GM21390 (cell line): ENCODE data around the gene HSD3B2.
A peak's percentile ranks its signal among the peaks of the same experiment; 100 is the strongest.
"Not testable (repeated sequence)": the region's sequence is repeated elsewhere in the genome, so short reads cannot be mapped to it uniquely, and the experiment has no call there.

Source experiments
- ATAC-seq: cut with Tn5 transposase; IDR thresholded peaks from one replicate; pipeline ENCODE4 v1.9.1; 2021; ENCODE audit not compliant: unreplicated experiment

HSD3B2 gene

DNA sequence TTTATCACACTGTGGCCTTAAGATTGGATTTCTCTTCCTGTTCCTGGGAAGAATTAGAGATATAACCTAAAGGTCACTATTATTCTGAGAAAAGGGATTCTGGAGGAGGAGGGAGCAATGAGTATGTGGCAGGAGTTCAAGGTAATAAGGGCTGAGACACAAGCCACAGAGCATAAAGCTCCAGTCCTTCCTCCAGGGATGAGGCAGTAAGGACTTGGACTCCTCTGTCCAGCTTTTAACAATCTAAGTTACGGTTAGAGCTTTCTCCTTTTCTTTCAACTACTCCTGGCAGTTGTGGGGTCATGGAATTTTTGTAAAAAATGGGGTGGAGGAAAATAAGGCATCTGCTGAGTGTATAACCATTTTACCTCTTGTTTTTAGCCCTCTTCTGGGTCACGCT is at the start of gene HSD3B2:
TSS of gene HSD3B2 (plus strand) at position 201 of the 400 bp plus-strand sequence. CDS start 270 bp downstream, outside the sequence.
- ATAC-seq = no peak

DNA sequence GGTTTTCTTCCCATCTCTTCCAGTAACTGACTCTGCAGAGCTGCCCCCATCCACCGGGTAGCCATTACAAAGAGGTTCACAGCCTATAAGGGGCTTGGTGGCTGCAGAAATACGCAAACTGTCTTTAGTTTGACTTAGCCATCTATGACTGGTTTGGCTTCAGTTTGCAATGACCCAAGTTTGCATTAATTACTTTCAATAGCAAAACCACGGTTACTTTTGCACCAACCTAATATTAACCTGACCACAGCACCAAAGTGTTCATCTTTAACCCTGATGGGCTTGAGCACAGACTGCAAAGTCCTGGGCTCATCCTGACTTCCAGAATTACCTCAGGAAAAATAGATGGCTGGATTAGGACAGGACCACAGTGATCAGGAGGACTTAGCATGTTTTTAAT is 48.5 kb upstream of the HSD3B2 start:
- no peak for ATAC-seq

DNA sequence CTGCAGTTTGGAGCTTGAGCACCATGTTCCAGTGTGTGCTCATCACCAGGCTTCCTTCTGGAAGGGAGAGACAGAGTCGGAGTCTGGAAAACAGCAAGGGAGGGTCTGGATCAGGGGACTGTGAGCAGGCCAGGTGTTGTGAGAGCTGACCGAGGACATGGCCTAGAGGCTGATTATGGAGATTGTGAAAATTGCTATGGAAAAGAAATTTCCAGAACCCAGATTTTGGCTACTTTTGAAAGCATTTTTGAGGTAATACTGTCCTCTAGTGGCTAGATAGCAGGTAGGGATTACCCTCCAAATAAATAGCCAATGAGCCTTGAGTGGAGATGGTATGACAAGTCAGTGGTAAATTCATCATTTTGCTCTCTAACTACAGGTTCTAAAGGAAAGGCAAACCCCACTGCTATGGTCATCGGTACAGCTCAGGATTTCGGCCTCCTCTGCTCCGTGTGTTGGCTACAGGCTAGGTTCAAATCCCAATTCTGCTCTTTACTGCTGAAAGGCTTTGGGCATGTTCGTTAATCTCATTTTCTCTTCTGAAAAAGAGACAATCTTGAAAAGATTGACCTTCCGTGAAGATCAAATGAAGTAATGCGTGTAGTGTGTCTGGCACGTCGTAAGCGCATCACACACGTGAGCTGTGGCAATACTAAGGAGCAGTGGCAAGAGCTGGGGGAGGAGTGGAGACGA is 47.4 kb upstream of the HSD3B2 start:
- ATAC-seq = no peak

DNA sequence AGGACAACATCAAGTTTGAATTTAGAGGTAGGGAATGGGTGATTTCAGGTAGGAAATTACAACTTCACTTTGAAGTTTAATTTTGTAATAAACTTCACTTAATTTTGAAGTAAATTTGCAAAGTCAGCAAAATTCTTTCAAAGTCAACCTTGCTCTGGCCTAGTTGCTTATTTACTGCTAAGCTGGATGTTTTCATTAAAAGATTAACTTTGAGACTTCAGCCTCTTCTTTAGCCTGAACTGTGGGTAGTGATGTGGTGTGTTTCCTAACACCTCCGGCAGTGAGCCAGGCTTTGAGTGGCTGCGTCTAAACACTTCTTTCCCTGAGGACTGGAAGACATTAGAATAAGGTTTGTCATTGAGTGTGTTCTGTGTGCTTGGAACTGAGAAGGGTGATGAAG is 46.4 kb upstream of the HSD3B2 start, which contains the start of gene HAO2:
TSS of gene HAO2 (plus strand) at position 232 of the 400 bp plus-strand sequence. CDS start 12,301 bp downstream, outside the sequence.
- no peak for ATAC-seq

DNA sequence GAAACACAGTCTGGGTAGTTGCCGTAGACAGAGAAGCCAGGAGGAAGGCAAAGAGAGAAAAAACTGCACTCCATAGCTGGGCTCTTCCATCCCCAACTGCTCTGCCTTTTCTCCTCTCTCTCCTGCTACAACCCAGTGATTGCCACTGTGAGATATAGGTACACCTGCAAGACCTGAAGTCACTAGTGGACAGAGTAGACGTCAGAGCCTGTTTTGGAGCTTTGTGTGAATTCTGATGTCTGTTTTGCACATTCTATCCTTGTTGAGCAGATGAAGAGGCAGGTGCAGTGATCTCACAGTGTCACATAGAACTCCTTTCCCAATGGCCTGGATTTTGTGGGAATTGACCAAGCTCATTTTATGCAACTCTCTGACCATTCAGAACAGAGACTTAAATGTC is 44.2 kb upstream of the HSD3B2 start:
- ATAC-seq = no peak

DNA sequence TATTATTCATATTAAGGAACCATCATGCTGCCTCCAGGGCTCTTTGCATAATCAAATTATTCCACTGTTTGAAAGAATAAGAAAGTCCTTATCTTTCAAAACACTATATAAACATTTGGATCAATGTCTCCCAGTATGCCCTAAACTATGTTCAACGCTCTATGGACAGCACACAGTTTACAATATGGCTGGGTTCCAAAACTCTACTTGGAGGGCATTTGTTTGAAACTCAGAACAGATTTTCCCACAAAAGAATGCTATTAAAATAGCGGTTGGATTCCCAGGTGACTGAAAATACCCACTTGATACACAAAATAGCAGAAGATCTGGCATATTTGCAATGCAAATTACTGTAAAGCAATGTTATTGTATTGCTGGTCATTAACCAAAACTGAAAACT is 43.1 kb upstream of the HSD3B2 start:
- no peak for ATAC-seq

DNA sequence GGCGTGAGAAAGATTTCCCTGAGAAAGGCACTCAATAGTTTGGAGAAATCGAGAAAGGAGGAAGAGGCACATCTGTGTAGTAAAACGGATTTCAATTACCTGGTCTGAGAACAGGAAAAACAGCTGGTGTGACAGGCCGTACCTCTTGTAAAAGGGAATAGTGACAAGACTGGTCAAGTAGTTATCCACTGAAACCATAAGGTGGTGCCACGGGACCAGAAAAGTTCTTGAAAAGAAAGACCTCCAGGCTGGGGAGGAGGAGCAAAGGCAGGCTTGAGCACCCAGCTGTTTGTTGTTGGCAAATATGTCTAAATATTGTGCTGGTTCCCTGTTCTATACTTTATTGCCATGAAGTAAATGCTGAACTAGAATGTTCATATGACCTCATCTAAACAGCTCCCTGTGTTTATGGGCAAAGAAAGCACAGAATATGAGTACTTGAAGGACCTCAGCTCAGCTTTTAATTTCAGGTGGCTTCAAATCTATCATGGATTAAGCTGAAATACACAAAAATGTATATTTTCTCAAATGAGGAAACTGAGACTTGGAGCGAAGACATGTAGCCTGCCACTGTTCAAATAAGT is 42.4 kb upstream of the HSD3B2 start:
- peak; percentile 60 for ATAC-seq

DNA sequence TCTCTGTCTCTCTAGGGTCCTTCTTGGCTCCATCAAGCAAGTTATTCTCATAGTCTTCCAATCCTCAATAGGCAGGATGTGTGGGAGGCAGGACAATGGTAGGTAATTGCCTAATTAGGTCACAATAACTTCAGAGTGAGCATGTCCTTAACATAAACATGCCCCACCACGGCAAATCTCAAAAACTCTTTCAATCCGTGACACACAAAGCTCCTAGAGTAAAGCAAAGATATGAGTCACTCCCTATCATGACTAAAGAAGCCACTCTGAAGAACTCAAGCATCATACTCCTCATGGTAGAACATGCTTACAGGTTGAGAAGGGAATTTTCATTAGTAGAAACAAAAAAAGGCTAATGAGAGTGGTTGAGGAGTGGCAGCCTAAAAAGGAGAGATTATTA is 41.5 kb upstream of the HSD3B2 start:
- no peak for ATAC-seq

DNA sequence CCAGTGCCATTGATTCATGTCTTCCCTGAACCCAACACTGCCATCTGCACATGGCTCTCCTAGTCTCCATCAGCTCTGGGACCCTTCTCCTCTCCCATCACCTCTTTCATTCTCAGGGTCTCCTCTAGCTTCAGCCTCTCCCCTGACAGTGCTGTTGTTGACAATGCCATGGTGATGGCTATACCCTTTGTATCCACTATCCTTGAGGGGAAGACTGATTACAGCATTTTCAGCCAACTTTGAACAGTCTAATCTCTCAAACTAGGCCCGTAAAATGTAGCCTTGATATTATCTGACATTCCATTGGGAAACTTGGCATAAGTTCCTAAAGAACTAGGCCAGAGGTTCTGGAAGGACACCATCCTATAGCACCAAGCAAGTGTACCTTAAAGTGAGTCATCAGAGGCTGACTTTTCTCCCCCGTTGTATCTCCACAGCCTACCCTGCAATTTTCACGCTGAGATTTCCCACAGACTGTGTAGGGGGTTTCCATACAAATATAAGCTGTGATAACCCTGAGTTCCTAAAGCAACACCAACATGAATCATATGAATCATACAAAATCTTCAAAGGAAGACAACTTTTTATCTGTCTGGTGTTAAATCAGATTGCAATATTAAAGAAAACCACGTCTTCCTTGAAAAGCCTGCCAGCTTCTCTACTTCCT is 40.6 kb upstream of the HSD3B2 start:
- no peak for ATAC-seq

DNA sequence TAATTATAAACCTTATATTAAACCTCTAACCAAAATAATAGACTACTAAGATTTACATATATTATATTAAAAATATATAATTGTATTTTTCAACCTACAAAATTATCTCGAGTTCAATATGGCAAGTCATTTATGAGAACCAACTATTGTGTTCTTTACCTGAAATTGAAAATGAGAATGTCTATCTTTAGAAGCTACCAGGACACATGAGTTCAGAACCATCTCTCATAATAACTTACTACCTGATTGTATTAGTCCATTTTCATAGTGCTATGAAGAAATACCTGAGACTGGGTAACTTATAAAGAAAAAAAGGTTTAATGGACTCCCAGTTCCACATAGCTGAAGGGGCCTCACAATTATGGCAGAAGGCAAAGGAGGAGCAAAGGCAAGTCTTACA is 39.6 kb upstream of the HSD3B2 start:
- ATAC-seq = no peak

DNA sequence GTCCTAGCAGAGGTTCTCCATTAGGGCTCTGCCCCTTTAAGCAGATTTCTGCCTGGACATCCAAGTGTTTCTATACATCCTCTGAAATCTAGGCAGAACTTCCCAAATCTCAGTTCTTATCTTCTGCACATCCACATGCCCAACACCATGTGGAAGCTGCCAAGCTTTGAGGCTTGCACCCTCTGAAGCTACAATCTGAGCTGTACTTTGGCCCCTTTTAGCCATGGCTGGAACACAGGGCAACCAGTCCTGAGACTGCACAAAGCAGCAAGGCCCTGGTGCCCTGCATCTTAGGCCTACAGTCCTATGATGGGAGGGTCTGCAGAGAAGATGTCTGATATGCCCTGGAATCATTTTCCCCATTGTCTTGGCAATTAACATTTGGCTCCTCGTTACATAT is 38.4 kb upstream of the HSD3B2 start:
- ATAC-seq = no peak

DNA sequence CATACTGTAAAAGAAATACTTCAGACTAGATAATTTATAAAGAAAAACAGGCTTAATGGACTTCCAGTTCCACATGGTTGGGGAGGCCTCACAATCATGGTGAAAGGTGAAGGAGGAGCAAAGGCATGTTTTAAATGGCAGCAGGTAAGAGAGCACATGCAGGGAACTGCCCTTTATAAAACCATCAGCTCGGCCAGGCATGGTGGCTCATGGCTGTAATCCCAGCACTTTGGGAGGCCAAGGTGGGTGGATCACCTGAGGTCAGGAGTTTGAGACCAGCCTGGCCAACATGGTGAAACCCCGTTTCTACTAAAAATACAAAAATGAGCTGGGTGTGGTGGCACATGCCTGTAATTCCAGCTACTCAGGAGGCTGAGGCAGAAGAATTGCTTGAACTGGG is 37.4 kb upstream of the HSD3B2 start:
- ATAC-seq = not testable (repeated sequence)

DNA sequence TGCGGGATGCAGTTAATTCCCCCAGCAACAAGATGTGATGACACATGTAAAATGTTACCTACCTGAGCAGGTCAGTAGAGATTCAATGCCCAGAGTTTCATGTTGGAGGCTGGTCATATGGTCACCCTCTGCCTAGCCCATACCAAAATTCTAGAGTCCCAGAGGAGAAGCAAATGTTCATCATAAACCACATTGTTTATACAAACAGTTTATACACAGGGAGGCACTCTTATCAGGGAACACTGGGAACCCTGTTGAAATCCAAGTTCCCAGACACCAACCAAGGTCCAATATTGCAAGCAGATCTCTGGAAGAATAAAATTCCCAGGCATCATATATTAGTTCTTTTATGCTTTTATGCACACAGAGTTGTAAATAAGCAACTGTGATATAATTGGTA is 35.8 kb upstream of the HSD3B2 start:
- ATAC-seq = no peak

DNA sequence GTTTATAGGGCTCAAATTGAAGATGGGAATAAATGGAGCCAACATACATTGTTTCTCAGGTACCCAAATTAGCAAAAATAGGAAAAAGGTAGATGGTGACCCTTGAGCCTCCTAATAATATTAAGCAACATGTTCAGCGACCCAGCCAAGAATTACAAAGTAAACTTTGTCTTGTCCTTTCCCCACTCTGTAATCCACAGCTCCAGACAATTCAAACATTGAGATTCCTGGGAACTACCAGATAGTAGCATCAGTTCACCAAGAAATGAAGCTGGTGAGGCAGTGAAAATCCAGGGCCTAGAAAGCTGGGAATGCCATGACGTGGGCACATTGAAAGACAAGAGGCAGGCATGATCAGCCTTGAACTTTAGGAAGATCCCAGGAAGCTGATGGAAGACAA is 34.6 kb upstream of the HSD3B2 start:
- ATAC-seq = no peak

DNA sequence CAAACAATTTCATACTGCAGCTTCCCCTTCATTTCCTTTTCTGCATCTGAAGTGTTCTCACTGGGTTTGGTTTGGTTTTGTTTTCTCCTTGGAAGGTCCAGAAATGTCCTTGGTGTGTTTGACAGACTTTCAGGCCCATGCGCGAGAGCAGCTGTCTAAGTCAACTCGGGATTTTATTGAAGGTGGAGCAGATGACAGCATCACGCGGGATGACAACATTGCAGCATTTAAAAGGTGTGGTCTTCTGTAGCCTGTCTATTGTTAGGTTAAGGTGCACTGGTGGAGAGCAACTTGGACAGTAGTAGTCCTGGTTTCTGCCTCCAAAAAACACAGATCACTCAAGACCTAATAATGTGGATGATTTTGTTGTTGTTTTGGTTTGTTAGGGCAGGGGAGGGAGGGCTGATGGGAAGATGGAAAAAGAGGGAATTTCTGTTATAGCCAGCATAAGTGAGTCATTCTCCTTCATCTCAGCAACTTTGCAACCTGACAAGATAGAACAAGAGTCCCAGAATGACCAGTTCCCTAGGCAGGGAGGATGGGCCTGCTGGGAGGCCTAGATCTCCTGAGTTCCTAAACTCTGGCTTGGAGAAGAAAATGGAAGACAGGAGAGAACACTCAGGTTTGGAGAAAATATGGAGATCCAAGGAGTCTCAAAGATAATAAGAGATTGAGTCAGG is 33.8 kb upstream of the HSD3B2 start:
- no peak for ATAC-seq

DNA sequence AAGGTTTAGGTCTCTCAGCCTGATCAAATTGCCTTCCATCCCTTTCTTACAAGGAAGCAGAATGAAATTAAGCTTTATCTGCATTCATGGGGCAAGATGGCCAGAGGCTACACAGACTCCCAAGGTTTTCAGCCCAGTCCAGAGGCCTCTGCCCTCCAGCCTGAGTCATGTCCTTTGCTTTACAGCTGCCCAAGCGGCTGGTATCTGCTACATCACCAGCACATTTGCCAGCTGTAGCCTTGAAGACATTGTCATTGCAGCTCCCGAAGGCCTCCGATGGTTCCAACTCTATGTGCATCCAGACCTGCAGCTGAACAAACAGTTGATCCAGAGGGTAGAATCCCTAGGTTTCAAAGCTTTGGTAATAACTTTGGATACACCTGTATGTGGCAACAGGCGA is 30.4 kb upstream of the HSD3B2 start:
- ATAC-seq = no peak

DNA sequence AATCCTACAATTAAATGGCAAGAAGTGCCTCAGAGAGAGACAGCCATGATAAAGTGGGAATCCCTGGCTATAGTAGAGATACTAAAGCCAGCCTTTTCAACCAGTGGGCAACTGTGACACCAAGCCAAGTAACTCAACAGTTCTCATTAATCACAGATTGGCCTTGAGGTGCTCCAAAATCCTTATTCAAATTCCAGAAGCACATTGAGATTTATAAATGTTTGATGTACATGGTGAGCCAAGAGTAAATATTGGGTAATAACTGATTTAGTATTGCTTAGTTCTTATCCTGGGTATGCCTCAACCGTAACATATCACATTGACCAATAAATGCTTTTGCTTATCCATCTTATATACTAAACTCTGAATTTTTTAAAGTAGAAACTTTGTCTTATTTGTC is 29.3 kb upstream of the HSD3B2 start:
- ATAC-seq = no peak

DNA sequence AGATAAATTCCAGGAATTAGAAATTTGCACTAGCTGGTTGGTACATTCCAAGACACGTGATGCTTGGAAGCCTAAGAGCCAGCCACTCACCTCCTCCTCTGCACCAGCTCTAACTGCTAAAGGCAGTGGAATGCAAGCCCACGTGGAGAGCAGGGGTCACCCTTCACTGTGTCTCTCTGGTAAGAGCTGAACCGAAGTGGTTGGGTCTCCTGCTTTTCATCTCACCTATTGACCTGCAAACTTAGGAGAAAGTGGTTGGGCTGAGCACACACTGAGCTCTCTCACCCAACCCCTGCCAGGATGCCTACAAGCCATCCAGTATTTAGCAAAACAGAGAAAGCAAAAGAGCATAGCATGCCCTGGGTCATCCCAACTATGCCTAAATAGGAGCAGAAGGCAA is 27.1 kb upstream of the HSD3B2 start:
- no peak for ATAC-seq

DNA sequence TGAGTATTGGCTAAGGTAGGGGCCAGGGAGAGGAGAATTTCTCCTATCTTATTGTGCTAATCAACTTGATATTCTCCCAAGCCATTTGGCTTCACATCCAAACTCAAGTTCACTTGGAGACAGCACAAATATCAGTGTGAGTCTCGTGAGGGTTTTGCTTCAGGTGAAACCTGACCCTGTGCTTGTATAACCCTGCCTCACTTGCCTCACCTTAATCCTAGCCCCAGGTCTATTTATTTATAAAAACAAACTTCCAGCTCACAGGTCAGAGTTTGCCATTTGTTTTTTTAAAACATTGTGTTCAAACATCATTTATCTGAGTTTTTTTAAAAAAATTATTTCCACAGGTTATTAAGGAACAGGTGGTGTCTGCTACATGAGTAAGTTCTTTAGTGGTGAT is 26.5 kb upstream of the HSD3B2 start:
- ATAC-seq = no peak

DNA sequence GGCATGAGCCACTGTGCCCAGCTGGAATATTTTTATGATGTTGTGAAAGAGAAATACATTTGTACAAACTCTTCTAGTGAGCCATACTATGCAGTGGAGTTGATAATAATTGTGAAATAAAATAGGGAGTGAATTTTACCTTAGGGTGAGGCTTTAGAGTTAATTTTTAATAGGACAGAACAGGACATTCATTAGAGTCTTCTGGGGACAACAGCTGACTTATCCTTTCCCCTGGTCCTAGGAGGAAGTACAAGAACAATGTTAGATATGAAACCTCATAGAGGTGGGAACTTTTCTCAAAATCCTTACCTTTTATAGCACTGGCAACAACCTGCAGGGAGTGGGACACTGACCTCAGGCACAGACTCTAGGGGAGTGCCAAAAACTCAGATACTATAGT is 24.4 kb upstream of the HSD3B2 start:
- ATAC-seq = no peak

DNA sequence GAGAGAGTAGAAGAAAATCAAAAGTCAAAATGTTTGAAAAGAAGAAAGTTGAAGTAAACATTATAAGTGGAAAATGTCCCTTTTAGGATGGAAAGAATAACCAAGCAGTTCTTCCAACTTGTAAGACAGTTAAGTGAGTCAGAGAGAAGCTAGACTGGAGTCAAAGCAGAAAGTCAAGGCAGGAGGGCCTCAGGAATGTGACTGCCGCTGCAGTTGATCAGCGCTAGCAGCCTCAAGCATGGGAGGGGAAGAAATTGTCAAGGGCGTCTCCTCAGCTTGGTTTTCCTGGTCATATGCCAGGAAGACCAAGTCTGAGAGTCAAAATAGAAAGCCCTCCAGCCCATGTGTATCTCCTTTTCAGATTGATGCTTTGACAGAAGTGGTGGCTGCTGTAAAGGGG is 23.2 kb upstream of the HSD3B2 start:
- ATAC-seq = no peak

DNA sequence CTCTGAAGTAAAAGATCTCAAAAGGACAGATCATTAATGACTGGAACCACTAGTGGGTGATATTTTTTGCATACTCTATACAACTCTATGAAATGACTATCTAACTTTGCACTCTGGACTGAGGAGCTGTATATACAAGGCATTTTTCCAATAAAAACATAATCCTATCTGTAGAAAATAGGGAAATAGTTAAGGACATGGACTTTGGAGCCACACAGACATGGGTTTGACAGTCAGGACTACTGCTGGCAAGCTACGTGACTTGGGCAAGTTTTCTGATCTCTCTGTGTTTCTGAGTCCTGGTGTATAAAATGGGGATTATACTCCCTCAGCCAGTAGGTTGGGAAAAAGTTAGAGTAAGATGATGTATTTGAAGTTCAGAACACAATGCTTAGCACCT is 20.9 kb upstream of the HSD3B2 start:
- no peak for ATAC-seq
